Nephron (organoid): ENCODE results near the gene RTBDN.

Experiments used
- H3K27ac Mint-ChIP-seq, 3 experiments: 2 replicates each; pipeline ENCODE4 v1.8.0; 2020; ENCODE audit warnings: mixed read lengths in 3 of 3, mild to moderate bottlenecking in 2 of 3, moderate library complexity in 1 of 3
- H3K27me3 Mint-ChIP-seq: 2 replicates; pipeline ENCODE4 v1.8.0; 2021; ENCODE audit warnings: low read depth, mild to moderate bottlenecking, moderate library complexity, mixed read lengths
- H3K36me3 Mint-ChIP-seq: 2 replicates; pipeline ENCODE4 v1.8.0; 2020; ENCODE audit warnings: low read depth, mixed read lengths
- H3K4me1 Mint-ChIP-seq: 2 replicates; pipeline ENCODE4 v1.8.0; 2020; ENCODE audit warnings: mixed read lengths
- H3K4me3 Mint-ChIP-seq, 3 experiments: 2 replicates each; pipeline ENCODE4 v1.8.0; 2020; ENCODE audit warnings: mild to moderate bottlenecking in 3 of 3, mixed read lengths in 3 of 3, moderate library complexity in 2 of 3
- H3K9me3 Mint-ChIP-seq: 2 replicates; pipeline ENCODE4 v1.8.0; 2020; ENCODE audit warnings: mixed read lengths
- CTCF ChIP-seq, 3 experiments: fragments of 200-600 bp; sonication (generic); IDR thresholded peaks; one replicate each; pipeline ENCODE4 v1.5.0; 2021; ENCODE audit warnings: antibody characterized with exemption in 3 of 3; ENCODE audit not compliant: unreplicated experiment in 3 of 3

RTBDN gene

GRCh38 chr19:12834566-12834943 is at the start of gene RTBDN:
RTBDN (minus strand) TSS chr19:12834579; CDS start chr19:12829979, 4,600 bp downstream.
- peak within 1 kb of the TSS; percentile 53 to 73 (median 64) for H3K4me3 Mint-ChIP-seq
- no peak within 1 kb of the TSS for H3K27ac Mint-ChIP-seq
- H3K4me1 Mint-ChIP-seq: peaks cover 26% of the 10 kb centered on the region
- TF ChIP-seq CTCF (IDR thresholded peaks at IDR 0.05; ENCODE audit: unreplicated experiment in 3 of 3): no peak
- H3K36me3 Mint-ChIP-seq: no peaks in the 10 kb centered on the region
- H3K27me3 Mint-ChIP-seq: peaks cover 94% of the 10 kb centered on the region
- H3K9me3 Mint-ChIP-seq: peaks cover 5% of the 10 kb centered on the region

GRCh38 chr19:12882589-12882988 is 48.2 kb upstream of the RTBDN start:
- H3K4me3 Mint-ChIP-seq: peak overlapping the region; percentile 75 to 83 (median 82)
- H3K27ac Mint-ChIP-seq: no peak overlapping the region
- no peak for TF ChIP-seq CTCF (IDR thresholded peaks at IDR 0.05; ENCODE audit: unreplicated experiment in 3 of 3)
- H3K27me3 Mint-ChIP-seq: peaks cover 68% of the 10 kb centered on the region
- H3K9me3 Mint-ChIP-seq: peaks cover 3% of the 10 kb centered on the region
- peaks cover 5% of the 10 kb centered on the region for H3K4me1 Mint-ChIP-seq
- no peaks in the 10 kb centered on the region for H3K36me3 Mint-ChIP-seq

- no peaks in the 10 kb centered on the region for H3K36me3 Mint-ChIP-seq
- TF ChIP-seq CTCF (IDR thresholded peaks at IDR 0.05; ENCODE audit: unreplicated experiment in 3 of 3): no peak
- peak within 1 kb of the TSS; percentile 82 to 87 (median 83) for H3K4me3 Mint-ChIP-seq
- H3K9me3 Mint-ChIP-seq: peaks cover 3% of the 10 kb centered on the region
- H3K27me3 Mint-ChIP-seq: peaks cover 56% of the 10 kb centered on the region
- peaks cover 2% of the 10 kb centered on the region for H3K4me1 Mint-ChIP-seq
- H3K27ac Mint-ChIP-seq: peak within 1 kb of the TSS; percentile 32 to 63 (median 44)
Measured at GRCh38 chr19:12881172-12881808, 46.9 kb upstream of the RTBDN start, which contains the start of gene DNASE2. DNASE2 (minus strand) TSS chr19:12881449; CDS start chr19:12881375, 74 bp downstream.

- H3K9me3 Mint-ChIP-seq: peaks cover 3% of the 10 kb centered on the region
- H3K27me3 Mint-ChIP-seq: peaks cover 52% of the 10 kb centered on the region
- no peak for TF ChIP-seq CTCF (IDR thresholded peaks at IDR 0.05; ENCODE audit: unreplicated experiment in 3 of 3)
- no peaks in the 10 kb centered on the region for H3K36me3 Mint-ChIP-seq
- H3K27ac Mint-ChIP-seq: peak overlapping the region in 2 of 3 experiments; percentile 26 to 63
- H3K4me3 Mint-ChIP-seq: peak overlapping the region; percentile 82 to 87 (median 83)
- no peaks in the 10 kb centered on the region for H3K4me1 Mint-ChIP-seq
Measured at GRCh38 chr19:12880551-12881171, 46.3 kb upstream of the RTBDN start.

GRCh38 chr19:12875086-12875485 is 40.7 kb upstream of the RTBDN start:
- Mint-ChIP-seq H3K4me1 (no peaks in the 10 kb centered on the region), H3K27ac (no peak overlapping the region)
- no peak for TF ChIP-seq CTCF (IDR thresholded peaks at IDR 0.05; ENCODE audit: unreplicated experiment in 3 of 3)

More at GRCh38 chr19:12875086-12875485, 40.7 kb upstream of the RTBDN start:
- no peak overlapping the region for H3K4me3 Mint-ChIP-seq
- H3K36me3 Mint-ChIP-seq: peaks cover 13% of the 10 kb centered on the region
- peaks cover 13% of the 10 kb centered on the region for H3K27me3 Mint-ChIP-seq
- no peaks in the 10 kb centered on the region for H3K9me3 Mint-ChIP-seq
